AG09309 (cell line): ENCODE measurements around the gene SLC32A1.

Experiments used
- DNase-seq: peaks from one replicate; pipeline ENCODE4 v3.0.0-alpha.2; 2010; ENCODE audit warnings: low read depth
- H3K4me3 ChIP-seq: 2 replicates; pipeline ENCODE4 v1.5.1; 2011; ENCODE audit warnings: mild to moderate bottlenecking, low read depth, low read length, moderate library complexity; ENCODE audit not compliant: control insufficient read depth
- CTCF ChIP-seq: IDR thresholded peaks from 2 replicates; pipeline ENCODE4 v1.5.1; 2011; ENCODE audit warnings: mild to moderate bottlenecking, low read depth, low read length, inconsistent platforms; ENCODE audit not compliant: insufficient read depth, control insufficient read depth; ENCODE audit errors: missing control alignments

Gene SLC32A1

GRCh38 chr20:38748861-38749149 is 24.5 kb downstream of the SLC32A1 start:
- H3K4me3 ChIP-seq, result peak overlapping the region; percentile 79
- DNase-seq, result no peak
- TF ChIP-seq CTCF, result no peak

GRCh38 chr20:38751360-38751976 is 27.2 kb downstream of the SLC32A1 start:
- H3K4me3 ChIP-seq, result no peak overlapping the region
- TF ChIP-seq CTCF, result peak; percentile 60
- no peak for DNase-seq

GRCh38 chr20:38752029-38752428 is 27.7 kb downstream of the SLC32A1 start:
- no peak for DNase-seq
- H3K4me3 ChIP-seq, result no peak overlapping the region
- no peak for TF ChIP-seq CTCF

GRCh38 chr20:38754924-38755323 is 30.6 kb downstream of the SLC32A1 start:
- no peak for TF ChIP-seq CTCF
- DNase-seq, result no peak
- no peak overlapping the region for H3K4me3 ChIP-seq

GRCh38 chr20:38755324-38755910 is 31.1 kb downstream of the SLC32A1 start:
- TF ChIP-seq CTCF, result no peak
- no peak overlapping the region for H3K4me3 ChIP-seq
- no peak for DNase-seq

GRCh38 chr20:38757145-38757775 is 33.0 kb downstream of the SLC32A1 start:
- DNase-seq, result no peak

More at GRCh38 chr20:38757145-38757775, 33.0 kb downstream of the SLC32A1 start:
- TF ChIP-seq CTCF, result no peak
- H3K4me3 ChIP-seq, result no peak overlapping the region
